HG02970 (cell line): ENCODE measurements around the gene MGAT2.
"Not testable (repeated sequence)": the region's sequence is repeated elsewhere in the genome, so short reads cannot be mapped to it uniquely, and the experiment has no call there.

ENCODE experiments used
- ATAC-seq: cut with Tn5 transposase; IDR thresholded peaks from one replicate; pipeline ENCODE4 v1.9.1; 2021; ENCODE audit warnings: mild to moderate bottlenecking, moderate library complexity, moderate number of reproducible peaks; ENCODE audit not compliant: unreplicated experiment, low FRiP score

Gene MGAT2

GRCh38 chr14:49641697-49642129 is 21.1 kb downstream of the MGAT2 start:
- ATAC-seq: no peak

DNA sequence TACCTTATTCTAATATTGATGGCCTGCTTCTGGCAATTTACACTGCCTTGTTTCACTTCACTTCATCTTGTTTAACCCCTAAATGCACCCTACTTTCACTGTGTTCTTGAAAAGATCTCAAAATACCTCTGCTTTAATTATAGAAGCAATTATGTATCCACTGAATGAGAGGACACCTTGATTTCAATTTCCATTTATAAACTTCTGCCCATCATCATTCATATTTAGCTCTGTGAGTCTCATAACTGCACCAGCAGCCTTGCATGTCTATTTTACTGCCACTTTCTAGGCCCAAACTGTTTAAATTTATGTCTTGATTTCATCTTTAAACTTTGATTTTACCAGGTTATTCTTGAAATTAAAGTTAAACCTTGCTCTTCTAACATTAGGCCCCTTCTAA is 21.6 kb downstream of the MGAT2 start:
- ATAC-seq: no peak

DNA sequence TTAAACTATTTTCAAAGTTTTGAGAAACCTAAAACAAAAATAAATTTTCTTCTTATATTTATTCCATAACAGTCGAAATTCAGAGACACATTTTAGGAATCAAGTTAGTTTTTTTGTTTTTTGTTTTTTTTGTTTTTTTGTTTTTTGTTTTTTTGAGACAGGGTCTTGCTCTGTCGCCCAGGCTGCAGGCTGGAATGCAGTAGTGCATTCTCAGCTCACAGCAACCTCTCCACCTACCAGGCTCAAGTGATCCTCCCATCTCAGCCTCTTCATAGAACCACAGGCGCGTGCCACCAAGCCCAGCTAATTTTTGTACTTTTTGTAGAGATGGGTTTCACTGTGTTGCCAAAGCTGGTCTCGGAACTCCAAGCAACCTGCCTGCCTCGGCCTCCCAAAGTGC is 32.9 kb downstream of the MGAT2 start:
- no peak for ATAC-seq

GRCh38 chr14:49654511-49654910 is 33.9 kb downstream of the MGAT2 start:
- ATAC-seq: no peak

DNA sequence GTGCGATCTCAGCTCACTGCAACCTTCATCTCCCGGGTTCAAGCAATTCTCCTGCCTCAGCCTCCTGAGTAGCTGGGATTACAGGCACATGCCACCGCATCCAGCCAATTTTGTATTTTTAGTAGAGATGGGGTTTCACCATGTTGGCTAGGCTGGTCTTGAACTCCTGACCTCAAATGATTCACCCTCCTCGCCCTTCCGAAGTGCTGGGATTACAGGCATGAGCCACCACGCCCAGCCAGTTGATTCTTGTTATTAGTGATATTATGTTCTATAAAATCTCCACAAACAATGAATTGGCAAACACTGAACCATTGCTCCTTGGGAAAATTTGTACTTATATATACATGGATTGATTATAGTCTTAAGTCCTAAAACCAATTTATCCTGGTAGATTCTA is 36.9 kb downstream of the MGAT2 start:
- not testable (repeated sequence) for ATAC-seq

DNA sequence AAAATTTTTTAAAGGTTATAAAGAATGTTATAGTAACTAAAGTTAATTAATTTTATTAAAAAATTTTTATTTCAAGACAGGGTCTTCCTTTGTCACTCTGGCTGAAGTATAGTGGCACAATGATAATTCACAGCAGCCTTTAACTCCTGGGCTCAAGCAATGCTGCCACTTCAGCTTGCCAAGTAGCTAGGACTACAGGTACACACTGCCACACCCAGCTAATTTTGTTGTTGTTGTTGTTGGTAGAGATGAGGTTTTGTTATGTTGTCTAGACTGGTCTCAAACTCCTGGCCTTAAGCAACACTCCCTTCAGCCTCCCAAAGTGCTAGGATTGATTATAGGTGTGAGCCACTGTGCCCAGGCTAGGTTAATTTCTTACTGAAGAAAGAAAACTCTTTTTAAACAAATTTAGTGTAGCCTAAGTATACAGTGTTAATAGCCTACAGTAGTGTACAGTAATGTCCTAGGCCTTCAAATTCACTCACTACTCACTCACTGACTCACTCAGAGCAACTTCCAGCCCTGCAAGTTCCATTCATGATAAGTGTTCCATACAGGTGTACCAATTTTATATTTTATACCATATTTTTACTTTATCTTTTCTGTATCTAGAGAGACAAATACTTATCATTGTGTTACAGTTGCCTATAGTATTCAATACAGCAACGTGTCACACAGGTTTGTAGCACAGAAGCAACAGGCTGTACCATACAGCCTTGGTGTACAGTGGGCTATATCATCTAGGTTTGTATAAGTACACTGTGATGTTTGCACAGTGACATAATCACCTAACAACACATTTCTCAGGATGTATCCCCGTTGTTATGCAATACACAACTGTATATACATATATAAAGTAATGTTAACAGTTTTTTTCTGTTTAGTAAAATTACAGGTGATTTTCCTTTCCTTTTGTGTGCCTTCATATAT is 39.2 kb downstream of the MGAT2 start:
- ATAC-seq: no peak

DNA sequence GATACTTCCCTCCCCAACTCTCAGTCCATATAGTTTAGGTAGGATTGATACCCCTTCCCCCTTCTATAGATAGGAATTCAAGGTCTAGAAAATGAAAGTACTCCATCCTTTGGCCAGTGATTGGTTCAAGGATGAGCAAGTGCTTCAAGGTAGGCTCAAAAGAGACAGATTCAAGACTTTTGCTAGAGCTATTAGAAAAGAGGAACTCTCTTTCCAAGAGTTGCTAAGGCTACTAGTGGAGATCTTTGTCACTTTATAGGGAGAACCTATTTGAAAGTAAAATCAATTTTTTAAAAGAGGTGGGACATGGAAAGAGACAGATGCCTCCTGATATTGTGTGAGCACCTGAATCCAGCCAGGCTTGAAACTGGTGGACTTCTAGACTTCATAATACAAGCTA is 49.9 kb downstream of the MGAT2 start:
- ATAC-seq: no peak
